H9 (cell line): Measurements from ENCODE around the gene CCNB2. TPM values are rescaled to one million over a fixed set of nuclear protein-coding genes. Genes with fewer than 3 reads are reported as not detected.

Experiments
- DNase-seq: peaks from one replicate; pipeline ENCODE4 v3.0.0-alpha.2; 2017
- H2AFZ ChIP-seq: one replicate; pipeline ENCODE4 v1.6.1; 2013; ENCODE audit warnings: mild to moderate bottlenecking, low read length, control low read depth, moderate library complexity
- H2AK5ac ChIP-seq: 2 replicates; pipeline ENCODE4 v1.6.1; 2013; ENCODE audit warnings: low read length, control low read depth, mixed read lengths; ENCODE audit not compliant: insufficient read length
- H2BK120ac ChIP-seq: one replicate; pipeline ENCODE4 v1.6.1; 2013; ENCODE audit warnings: low read depth, mild to moderate bottlenecking, low read length, control low read depth, inconsistent platforms; ENCODE audit not compliant: poor library complexity, severe bottlenecking
- H2BK12ac ChIP-seq: 2 replicates; pipeline ENCODE4 v1.6.1; 2013; ENCODE audit warnings: low read length, control low read depth, mixed read lengths, low read depth; ENCODE audit not compliant: insufficient read length
- H2BK15ac ChIP-seq: 2 replicates; pipeline ENCODE4 v1.6.1; 2013; ENCODE audit warnings: low read depth, low read length, control low read depth
- H2BK20ac ChIP-seq: one replicate; pipeline ENCODE4 v1.6.1; 2013; ENCODE audit warnings: low read depth, mild to moderate bottlenecking, low read length, control low read depth, inconsistent platforms; ENCODE audit not compliant: poor library complexity, severe bottlenecking
- H2BK5ac ChIP-seq: 2 replicates; pipeline ENCODE4 v1.6.1; 2013; ENCODE audit warnings: low read length, control low read depth, mixed read lengths; ENCODE audit not compliant: insufficient read length
- H3K14ac ChIP-seq: 2 replicates; pipeline ENCODE4 v1.6.1; 2013; ENCODE audit warnings: low read length, control low read depth; ENCODE audit not compliant: insufficient read depth
- H3K18ac ChIP-seq: 2 replicates; pipeline ENCODE4 v1.6.1; 2013; ENCODE audit warnings: low read depth, mild to moderate bottlenecking, mixed read lengths, low read length, control low read depth; ENCODE audit not compliant: insufficient read length
- H3K23ac ChIP-seq: 2 replicates; pipeline ENCODE4 v1.6.1; 2013; ENCODE audit warnings: low read length, control low read depth, mixed read lengths, low read depth; ENCODE audit not compliant: insufficient read length
- H3K23me2 ChIP-seq: 2 replicates; pipeline ENCODE4 v1.6.1; 2013; ENCODE audit warnings: low read depth, mild to moderate bottlenecking, mixed read lengths, low read length, control low read depth; ENCODE audit not compliant: insufficient read length, poor library complexity, severe bottlenecking
- H3K27ac ChIP-seq: 2 replicates; pipeline ENCODE4 v1.5.1; 2013; ENCODE audit warnings: low read length, control low read depth, mixed read lengths, low read depth; ENCODE audit not compliant: insufficient read length
- H3K27me3 ChIP-seq: 2 replicates; pipeline ENCODE4 v1.6.1; 2013; ENCODE audit warnings: low read length, control low read depth, inconsistent platforms; ENCODE audit not compliant: insufficient read depth
- H3K4ac ChIP-seq: 2 replicates; pipeline ENCODE4 v1.6.1; 2013; ENCODE audit warnings: low read depth, mild to moderate bottlenecking, control low read depth, inconsistent platforms, low read length, moderate library complexity
- H3K4me1 ChIP-seq: 2 replicates; pipeline ENCODE4 v1.6.1; 2013; ENCODE audit warnings: low read length, control low read depth, inconsistent platforms; ENCODE audit not compliant: insufficient read depth
- H3K4me2 ChIP-seq: 2 replicates; pipeline ENCODE4 v1.6.1; 2013; ENCODE audit warnings: low read length, control low read depth, mixed read lengths; ENCODE audit not compliant: insufficient read length, insufficient read depth
- H3K56ac ChIP-seq: 2 replicates; pipeline ENCODE4 v1.6.1; 2013; ENCODE audit warnings: low read depth, mild to moderate bottlenecking, mixed read lengths, low read length, control low read depth; ENCODE audit not compliant: insufficient read length
- H3K79me1 ChIP-seq: 2 replicates; pipeline ENCODE4 v1.6.1; 2013; ENCODE audit warnings: low read depth, mild to moderate bottlenecking, moderate library complexity, low read length, control low read depth, inconsistent platforms; ENCODE audit not compliant: insufficient read depth, poor library complexity, severe bottlenecking
- H3K79me2 ChIP-seq: 2 replicates; pipeline ENCODE4 v1.6.1; 2013; ENCODE audit warnings: low read length, control low read depth, inconsistent platforms; ENCODE audit not compliant: insufficient read depth
- H3K9ac ChIP-seq: 2 replicates; pipeline ENCODE4 v1.6.1; 2013; ENCODE audit warnings: low read length, control low read depth, mixed read lengths; ENCODE audit not compliant: insufficient read length; ENCODE audit errors: extremely low read depth
- H3K9me3 ChIP-seq: one replicate; pipeline ENCODE4 v1.6.1; 2013; ENCODE audit warnings: low read depth, low read length, inconsistent platforms; ENCODE audit not compliant: control insufficient read depth
- H3T11ph ChIP-seq: one replicate; pipeline ENCODE4 v1.6.1; 2013; ENCODE audit warnings: mild to moderate bottlenecking, low read length, control low read depth, inconsistent platforms
- H4K20me1 ChIP-seq: one replicate; pipeline ENCODE4 v1.6.1; 2013; ENCODE audit not compliant: control insufficient read depth, insufficient read length, insufficient read depth
- H4K5ac ChIP-seq: 2 replicates; pipeline ENCODE4 v1.6.1; 2013; ENCODE audit warnings: low read depth, mild to moderate bottlenecking, mixed read lengths, low read length, control low read depth; ENCODE audit not compliant: insufficient read length
- H4K8ac ChIP-seq: replicated peaks from 2 replicates; pipeline ENCODE4 v1.6.1; 2013; ENCODE audit warnings: low read length, control low read depth, mixed read lengths, low read depth; ENCODE audit not compliant: insufficient read length
- H4K91ac ChIP-seq: 2 replicates; pipeline ENCODE4 v1.6.1; 2013; ENCODE audit warnings: low read depth, mild to moderate bottlenecking, moderate library complexity, mixed read lengths, low read length, control low read depth; ENCODE audit not compliant: insufficient read length
- H3K27ac Mint-ChIP-seq, 3 experiments: 2 replicates in 2 of 3; 3 replicates in 1 of 3; pipeline ENCODE4 v1.8.0; 2020 to 2021; ENCODE audit warnings: mixed read lengths in 3 of 3, mild to moderate bottlenecking in 1 of 3, moderate library complexity in 1 of 3
- H3K27me3 Mint-ChIP-seq: 2 replicates; pipeline ENCODE4 v1.8.0; 2021; ENCODE audit warnings: low read depth, mild to moderate bottlenecking, moderate library complexity, mixed read lengths
- H3K36me3 Mint-ChIP-seq, 3 experiments: 2 replicates in 2 of 3; 3 replicates in 1 of 3; pipeline ENCODE4 v1.8.0; 2020 to 2021; ENCODE audit warnings: low read depth in 3 of 3, mixed read lengths in 3 of 3; ENCODE audit not compliant: insufficient read depth in 1 of 3
- H3K4me1 Mint-ChIP-seq, 2 experiments: 2 replicates each; pipeline ENCODE4 v1.8.0; 2020; ENCODE audit warnings: mixed read lengths in 2 of 2
- H3K4me3 Mint-ChIP-seq, 2 experiments: 2 replicates in 1 of 2; 3 replicates in 1 of 2; pipeline ENCODE4 v1.8.0; 2020 to 2021; ENCODE audit warnings: mild to moderate bottlenecking in 2 of 2, mixed read lengths in 2 of 2, moderate library complexity in 1 of 2
- H3K9me3 Mint-ChIP-seq, 2 experiments: 2 replicates in 1 of 2; 3 replicates in 1 of 2; pipeline ENCODE4 v1.8.0; 2020; ENCODE audit warnings: mild to moderate bottlenecking in 2 of 2, mixed read lengths in 2 of 2, moderate library complexity in 1 of 2
- CTCF ChIP-seq: fragments of 200-600 bp; sonication (generic); conservative IDR thresholded peaks from 3 replicates; pipeline ENCODE4 v1.8.0; 2021; ENCODE audit warnings: antibody characterized with exemption, mild to moderate bottlenecking
- WGBS: extraction: QIAGEN DNeasy Blood & Tissue Kit; methylation state at CpG from one replicate; pipeline ENCODE4 v1.1.7; 2013; ENCODE audit warnings: missing lambda C conversion rate, low lambda C conversion rate, mixed read lengths; ENCODE audit not compliant: insufficient read length; ENCODE audit errors: extremely low coverage; 5-methylcytosine and 5-hydroxymethylcytosine counted together
- total RNA-seq: library from RNA; stranded (reverse); gene quantifications from 2 replicates; pipeline ENCODE4 v1.2.1, GENCODE V29; 2021

CCNB2 gene
- total RNA-seq, 1 experiment from 2014 or later: 122 TPM

- no peak for DNase-seq
- Histone ChIP-seq H3K4me2 (no peak overlapping the region), H3K79me2 (no peaks in the 10 kb centered on the region), H2BK20ac (no peak overlapping the region), H3K27me3 (no peaks in the 10 kb centered on the region), H3K18ac (no peak overlapping the region), H4K91ac (no peak overlapping the region), H3K27ac (no peak overlapping the region), H3K9ac (no peak overlapping the region), H3K23me2 (no peaks in the 10 kb centered on the region), H2BK15ac (no peak overlapping the region), H4K5ac (no peak overlapping the region), H3K9me3 (no peaks in the 10 kb centered on the region), H3K79me1 (peaks cover 3% of the 10 kb centered on the region), H2AK5ac (no peak overlapping the region), H3K4ac (no peak overlapping the region), H3K14ac (no peak overlapping the region), H4K8ac (no peak overlapping the region), H3K4me1 (no peaks in the 10 kb centered on the region), H2BK5ac (no peak overlapping the region), H3K56ac (no peak overlapping the region), H2BK12ac (no peak overlapping the region), H3K23ac (no peak overlapping the region), H4K20me1 (no peaks in the 10 kb centered on the region), H3T11ph (no peak overlapping the region), H2AFZ (no peak overlapping the region), H2BK120ac (no peak overlapping the region)
- H3K4me1 Mint-ChIP-seq: peaks cover 14 to 21% of the 10 kb centered on the region in 2 experiments
- no peak for TF ChIP-seq CTCF
- peaks cover 63 to 98% (median 97%) of the 10 kb centered on the region in 3 experiments for H3K36me3 Mint-ChIP-seq
- peak overlapping the region in 2 of 3 experiments; percentile 48 to 65; a peak in 3 of 7 replicates for H3K27ac Mint-ChIP-seq
- no CpG with 5 or more reads among the region's 6 CpGs for WGBS
- peaks cover 16 to 18% of the 10 kb centered on the region in 2 experiments for H3K9me3 Mint-ChIP-seq
- no peak overlapping the region for H3K4me3 Mint-ChIP-seq
- no peaks in the 10 kb centered on the region; the same call in 1 of the 2 replicates for H3K27me3 Mint-ChIP-seq
Observed at GRCh38 chr15:59133929-59134427, 29.0 kb downstream of the CCNB2 start.
